Psoas muscle (tissue), 8 donors: ENCODE measurements around the gene ELOVL6. TPM values are rescaled to one million over a fixed set of nuclear protein-coding genes. Genes with fewer than 3 reads are reported as not detected.

Source experiments
- ATAC-seq, 4 donors: fragments of 200-7000 bp; cut with Tn5 transposase; one replicate each; pipeline ENCODE4 v1.9.1; 2020; ENCODE audit warnings: moderate library complexity in 3 of 4, mild to moderate bottlenecking in 2 of 4
- DNase-seq, 2 donors: peaks; one replicate each; pipeline ENCODE4 v3.0.0-alpha.2; 2020
- H3K27ac ChIP-seq: fragments of 200-600 bp; one replicate; pipeline ENCODE4 v1.8.0; 2022
- H3K27me3 ChIP-seq, 3 donors: fragments of 200-600 bp in 1 of 3; one replicate each; pipeline versions ENCODE4 v1.6.1 to v1.8.0; 2013 to 2022; ENCODE audit warnings: low read length in 2 of 3, mild to moderate bottlenecking in 2 of 3, moderate library complexity in 1 of 3; ENCODE audit not compliant: insufficient read depth in 3 of 3
- H3K36me3 ChIP-seq, 2 donors: fragments of 200-600 bp in 1 of 2; one replicate each; pipeline versions ENCODE4 v1.6.1 to v1.8.0; 2013 to 2022; ENCODE audit warnings: low read depth in 1 of 2, mild to moderate bottlenecking in 1 of 2, moderate library complexity in 1 of 2; ENCODE audit not compliant: insufficient read depth in 1 of 2
- H3K4me1 ChIP-seq: fragments of 200-600 bp; one replicate; pipeline ENCODE4 v1.8.0; 2022
- H3K4me3 ChIP-seq: fragments of 200-600 bp; one replicate; pipeline ENCODE4 v1.8.0; 2022; ENCODE audit warnings: mild to moderate bottlenecking
- H3K9me3 ChIP-seq: fragments of 200-600 bp; one replicate; pipeline ENCODE4 v1.8.0; 2022
- CTCF ChIP-seq: fragments of 200-600 bp; IDR thresholded peaks from one replicate; pipeline ENCODE4 v1.8.0; 2022; ENCODE audit warnings: antibody characterized with exemption
- WGBS, 3 donors: extraction: QIAGEN DNeasy Blood & Tissue Kit; methylation state at CpG; one replicate each; pipeline versions ENCODE4 v1.1.6 to v1.1.7; 2013; 5-methylcytosine and 5-hydroxymethylcytosine counted together
- intact Hi-C, 2 donors: fragments of 100-400 bp; cut with DNase I; formaldehyde crosslinking; loops; one replicate each; pipeline versions ENCODE4 v1.11.0 to v1.14.2; 2022
- long read RNA-seq, 2 donors: library from polyadenylated mRNA; unstranded; transcript quantifications; one replicate each; pipeline ENCODE4 v2.0.0, GENCODE V29; 2021
- polyA plus RNA-seq, 3 donors: library from polyadenylated mRNA; stranded (reverse); fragments of 200-250 nt; gene quantifications; one replicate each; pipeline ENCODE4 v1.2.3, GENCODE V29; 2013
- total RNA-seq, 4 donors: library from RNA; stranded (reverse); fragmentation: NEBNext Ultra II Directional in 2 of 4; extraction: Animal tissue kit (Norgen Biotek cat#: 25700) in 2 of 4; gene quantifications; one replicate each; pipeline versions ENCODE4 v1.2.1 to v1.2.4, GENCODE V29; 2021 to 2023
- donor health status: healthy with polysubstance abuse.
- donor health status: DM: no; HTN: no; CAD: no; lungs with moderate emphysema.
- donor health status: Bipolar disorder and iron deficiency.
- donor health status: healthy.
- donor health status: DM: yes; HTN: yes; CAD: no.
- donor health status: DM: no; HTN: no; CAD: no.
- donor health status: DM: no; HTN: no; CAD: no.
- donor health status: DM: yes; HTN: yes; CAD: no.

Gene ELOVL6
- 1 to 10 TPM in 2 of 4 donors, under 1 TPM in 2; 0.65 to 4.5 (median 1.0) TPM for total RNA-seq
- 1 to 10 TPM in 1 of 3 donors, under 1 TPM in 2; 0.35 to 2.5 (median 0.84) TPM for polyA plus RNA-seq
- long read RNA-seq, donor 1, partial matches to known transcripts: 0 of 1 reads
- long read RNA-seq, donor 1, other reads (novel, unspliced or antisense): 0 of 1 reads
- long read RNA-seq, donor 2, partial matches to known transcripts: 0 of 1 reads
- long read RNA-seq, donor 2, other reads (novel, unspliced or antisense): 0 of 1 reads

GRCh38 chr4:110198435-110199416 lies at the start of gene ELOVL6:
Gene ELOVL6, minus strand, starts transcription at chr4:110198615. Its CDS starts 280 bp downstream, at chr4:110198335.
- intact Hi-C loops: no loop called here
- Histone ChIP-seq H3K36me3 (no peaks in the 10 kb centered on the region), H3K4me1 (no peaks in the 10 kb centered on the region), H3K27ac (no peak within 1 kb of the TSS), H3K4me3 (peak within 1 kb of the TSS; percentile 95), H3K9me3 (no peaks in the 10 kb centered on the region), H3K27me3 (no peaks in the 10 kb centered on the region)
- peak in 3 of 4 donors; percentile 53 to 66 (median 54) for ATAC-seq
- peak; percentile 70 to 82 for DNase-seq
- no peak for TF ChIP-seq CTCF
- 2 to 4% (median 3%) methylated on average over 48 of the region's 48 CpGs for WGBS, 3 donors

- no peaks in the 10 kb centered on the region for H3K9me3 ChIP-seq
- H3K36me3 ChIP-seq: no peaks in the 10 kb centered on the region
- 72 to 86% (median 80%) methylated on average over 4 of the region's 4 CpGs for WGBS, 3 donors
- H3K27me3 ChIP-seq: no peaks in the 10 kb centered on the region
- H3K4me3 ChIP-seq: no peak overlapping the region
- DNase-seq (no peak), ATAC-seq (no peak)
- H3K27ac ChIP-seq: no peak overlapping the region
- no peak for TF ChIP-seq CTCF
- no peaks in the 10 kb centered on the region for H3K4me1 ChIP-seq
- intact Hi-C loops: no loop called here
Observed at GRCh38 chr4:110248100-110248499, 49.7 kb upstream of the ELOVL6 start.

GRCh38 chr4:110247591-110247990 lies 49.2 kb upstream of the ELOVL6 start:
- no peak overlapping the region for H3K4me3 ChIP-seq
- no peak for DNase-seq
- no peak for TF ChIP-seq CTCF
- H3K9me3 ChIP-seq: no peaks in the 10 kb centered on the region
- WGBS, 3 donors: 78 to 93% (median 78%) methylated on average over 3 of the region's 3 CpGs
- H3K4me1 ChIP-seq: no peaks in the 10 kb centered on the region
- H3K36me3 ChIP-seq: no peaks in the 10 kb centered on the region
- H3K27ac ChIP-seq: no peak overlapping the region
- intact Hi-C loops: no loop called here
- H3K27me3 ChIP-seq: no peaks in the 10 kb centered on the region
- ATAC-seq: no peak

GRCh38 chr4:110245577-110245976 lies 47.2 kb upstream of the ELOVL6 start:
- Histone ChIP-seq H3K9me3 (no peaks in the 10 kb centered on the region), H3K36me3 (no peaks in the 10 kb centered on the region), H3K4me1 (no peaks in the 10 kb centered on the region), H3K27ac (no peak overlapping the region), H3K27me3 (no peaks in the 10 kb centered on the region), H3K4me3 (no peak overlapping the region)
- no peak for ATAC-seq
- intact Hi-C loops: no loop called here
- no peak for DNase-seq
- 50 to 54% (median 50%) methylated on average over 5 of the region's 5 CpGs for WGBS, 3 donors
- no peak for TF ChIP-seq CTCF
